ENCODE measurements around the gene C1R.

C1R gene

GRCh38 chr12:7073946-7074345, 18.3 kb downstream of the C1R start:
- Histone ChIP-seq H3K9ac (ENCODE audit: low read length in 5 of 5) (no peak overlapping the region), H3K4me1 (ENCODE audit: control insufficient read depth in 5 of 5, insufficient read depth in 5 of 5, low read length in 5 of 5) (peaks cover 0 to 6% (median 0%) of the 10 kb centered on the region in 5 donors), H3K27ac (ENCODE audit: low read depth, low read length) (no peak overlapping the region), H3K4me3 (ENCODE audit: low read depth in 1 of 5, low read length in 5 of 5) (no peak overlapping the region), H3K9me3 (ENCODE audit: control insufficient read depth in 5 of 5, low read length in 5 of 5) (no peaks in the 10 kb centered on the region), H3K36me3 (ENCODE audit: control insufficient read depth in 5 of 5, insufficient read depth in 5 of 5, low read length in 5 of 5) (peaks cover 5 to 19% (median 16%) of the 10 kb centered on the region in 5 donors), H3K27me3 (ENCODE audit: control insufficient read depth in 5 of 5, insufficient read depth in 4 of 5, low read length in 5 of 5) (no peaks in the 10 kb centered on the region)

- Histone ChIP-seq H3K9me3 (ENCODE audit: control insufficient read depth in 5 of 5, low read length in 5 of 5) (no peaks in the 10 kb centered on the region), H3K4me3 (ENCODE audit: low read depth in 1 of 5, low read length in 5 of 5) (no peak overlapping the region), H3K9ac (ENCODE audit: low read length in 5 of 5) (no peak overlapping the region), H3K27me3 (ENCODE audit: control insufficient read depth in 5 of 5, insufficient read depth in 4 of 5, low read length in 5 of 5) (no peaks in the 10 kb centered on the region), H3K4me1 (ENCODE audit: control insufficient read depth in 5 of 5, insufficient read depth in 5 of 5, low read length in 5 of 5) (peaks cover 0 to 6% (median 0%) of the 10 kb centered on the region in 5 donors), H3K27ac (ENCODE audit: low read depth, low read length) (no peak overlapping the region), H3K36me3 (ENCODE audit: control insufficient read depth in 5 of 5, insufficient read depth in 5 of 5, low read length in 5 of 5) (peaks cover 5 to 28% (median 24%) of the 10 kb centered on the region in 5 donors)
Measured at GRCh38 chr12:7072554-7072953, 19.7 kb downstream of the C1R start.

GRCh38 chr12:7072035-7072434, 20.2 kb downstream of the C1R start:
- H3K36me3 ChIP-seq (ENCODE audit: control insufficient read depth in 5 of 5, insufficient read depth in 5 of 5, low read length in 5 of 5) = peaks cover 5 to 33% (median 26%) of the 10 kb centered on the region in 5 donors
- H3K9ac ChIP-seq (ENCODE audit: low read length in 5 of 5) = no peak overlapping the region
- H3K9me3 ChIP-seq (ENCODE audit: control insufficient read depth in 5 of 5, low read length in 5 of 5) = no peaks in the 10 kb centered on the region
- H3K4me3 ChIP-seq (ENCODE audit: low read depth in 1 of 5, low read length in 5 of 5) = no peak overlapping the region
- no peaks in the 10 kb centered on the region for H3K27me3 ChIP-seq (ENCODE audit: control insufficient read depth in 5 of 5, insufficient read depth in 4 of 5, low read length in 5 of 5)
- H3K27ac ChIP-seq (ENCODE audit: low read depth, low read length) = no peak overlapping the region
- peaks cover 0 to 6% (median 0%) of the 10 kb centered on the region in 5 donors for H3K4me1 ChIP-seq (ENCODE audit: control insufficient read depth in 5 of 5, insufficient read depth in 5 of 5, low read length in 5 of 5)

DNA sequence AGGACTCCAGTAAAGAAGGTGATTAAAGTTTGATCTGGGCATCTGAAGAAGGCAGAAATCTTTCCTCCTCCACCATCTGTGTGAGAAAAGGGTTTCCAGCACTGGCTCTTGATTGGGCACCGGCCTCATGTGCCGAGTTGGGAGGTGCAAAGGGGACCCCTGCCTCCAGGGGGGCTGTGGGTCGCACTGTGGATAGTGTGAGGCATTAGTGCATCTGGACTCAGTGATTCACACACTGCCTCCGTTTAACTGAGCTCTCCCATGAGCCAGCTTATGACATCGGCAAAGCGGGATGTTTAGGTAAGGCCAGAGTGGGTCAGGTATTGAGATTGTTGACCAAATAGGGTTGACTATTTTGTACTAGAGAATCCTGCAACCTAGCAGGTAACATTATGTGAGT, 22.9 kb downstream of the C1R start:
- Histone ChIP-seq H3K36me3 (ENCODE audit: control insufficient read depth in 5 of 5, insufficient read depth in 5 of 5, low read length in 5 of 5) (peaks cover 16 to 44% (median 36%) of the 10 kb centered on the region in 5 donors), H3K4me3 (ENCODE audit: low read depth in 1 of 5, low read length in 5 of 5) (no peak overlapping the region), H3K27ac (ENCODE audit: low read depth, low read length) (no peak overlapping the region), H3K9me3 (ENCODE audit: control insufficient read depth in 5 of 5, low read length in 5 of 5) (no peaks in the 10 kb centered on the region), H3K4me1 (ENCODE audit: control insufficient read depth in 5 of 5, insufficient read depth in 5 of 5, low read length in 5 of 5) (peaks cover 0 to 6% (median 3%) of the 10 kb centered on the region in 5 donors), H3K9ac (ENCODE audit: low read length in 5 of 5) (no peak overlapping the region), H3K27me3 (ENCODE audit: control insufficient read depth in 5 of 5, insufficient read depth in 4 of 5, low read length in 5 of 5) (no peaks in the 10 kb centered on the region)

- Histone ChIP-seq H3K36me3 (ENCODE audit: control insufficient read depth in 5 of 5, insufficient read depth in 5 of 5, low read length in 5 of 5) (peaks cover 16 to 44% (median 36%) of the 10 kb centered on the region in 5 donors), H3K9me3 (ENCODE audit: control insufficient read depth in 5 of 5, low read length in 5 of 5) (no peaks in the 10 kb centered on the region), H3K4me1 (ENCODE audit: control insufficient read depth in 5 of 5, insufficient read depth in 5 of 5, low read length in 5 of 5) (peaks cover 0 to 8% (median 4%) of the 10 kb centered on the region in 5 donors), H3K4me3 (ENCODE audit: low read depth in 1 of 5, low read length in 5 of 5) (no peak overlapping the region), H3K9ac (ENCODE audit: low read length in 5 of 5) (no peak overlapping the region), H3K27ac (ENCODE audit: low read depth, low read length) (no peak overlapping the region), H3K27me3 (ENCODE audit: control insufficient read depth in 5 of 5, insufficient read depth in 4 of 5, low read length in 5 of 5) (no peaks in the 10 kb centered on the region)
Measured at GRCh38 chr12:7068994-7069346, 23.3 kb downstream of the C1R start.

- Histone ChIP-seq H3K27ac (ENCODE audit: low read depth, low read length) (no peak overlapping the region), H3K27me3 (ENCODE audit: control insufficient read depth in 5 of 5, insufficient read depth in 4 of 5, low read length in 5 of 5) (no peaks in the 10 kb centered on the region), H3K4me1 (ENCODE audit: control insufficient read depth in 5 of 5, insufficient read depth in 5 of 5, low read length in 5 of 5) (peaks cover 0 to 10% (median 2%) of the 10 kb centered on the region in 5 donors), H3K36me3 (ENCODE audit: control insufficient read depth in 5 of 5, insufficient read depth in 5 of 5, low read length in 5 of 5) (peaks cover 16 to 44% (median 36%) of the 10 kb centered on the region in 5 donors), H3K9ac (ENCODE audit: low read length in 5 of 5) (no peak overlapping the region), H3K4me3 (ENCODE audit: low read depth in 1 of 5, low read length in 5 of 5) (no peak overlapping the region), H3K9me3 (ENCODE audit: control insufficient read depth in 5 of 5, low read length in 5 of 5) (no peaks in the 10 kb centered on the region)
Measured at GRCh38 chr12:7068240-7068993, 23.8 kb downstream of the C1R start.

DNA sequence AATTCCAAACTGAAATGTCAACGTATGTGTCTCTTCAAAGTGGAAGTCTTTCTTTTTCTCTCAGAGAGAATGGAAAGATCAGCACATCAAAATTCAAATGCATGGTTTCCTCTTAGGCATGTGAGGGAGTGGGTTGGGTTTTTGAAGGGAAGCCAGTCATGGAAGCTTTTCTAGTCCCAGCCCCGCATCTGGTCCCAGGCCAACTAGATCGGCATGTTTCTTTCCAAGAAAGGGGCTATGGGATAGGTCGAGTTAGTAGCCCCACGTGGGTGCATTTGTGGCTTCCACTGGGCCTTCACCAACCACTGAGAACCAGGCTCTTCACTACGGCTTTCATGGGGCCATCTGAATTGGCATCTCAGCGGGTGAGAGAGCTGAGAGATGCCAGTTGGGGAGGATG, 25.1 kb downstream of the C1R start:
- H3K4me3 ChIP-seq (ENCODE audit: low read depth in 1 of 5, low read length in 5 of 5) = no peak overlapping the region
- peaks cover 0 to 10% (median 4%) of the 10 kb centered on the region in 5 donors for H3K4me1 ChIP-seq (ENCODE audit: control insufficient read depth in 5 of 5, insufficient read depth in 5 of 5, low read length in 5 of 5)
- H3K27me3 ChIP-seq (ENCODE audit: control insufficient read depth in 5 of 5, insufficient read depth in 4 of 5, low read length in 5 of 5) = no peaks in the 10 kb centered on the region
- peaks cover 22 to 44% (median 36%) of the 10 kb centered on the region in 5 donors for H3K36me3 ChIP-seq (ENCODE audit: control insufficient read depth in 5 of 5, insufficient read depth in 5 of 5, low read length in 5 of 5)
- no peak overlapping the region for H3K9ac ChIP-seq (ENCODE audit: low read length in 5 of 5)
- H3K9me3 ChIP-seq (ENCODE audit: control insufficient read depth in 5 of 5, low read length in 5 of 5) = no peaks in the 10 kb centered on the region
- no peak overlapping the region for H3K27ac ChIP-seq (ENCODE audit: low read depth, low read length)

DNA sequence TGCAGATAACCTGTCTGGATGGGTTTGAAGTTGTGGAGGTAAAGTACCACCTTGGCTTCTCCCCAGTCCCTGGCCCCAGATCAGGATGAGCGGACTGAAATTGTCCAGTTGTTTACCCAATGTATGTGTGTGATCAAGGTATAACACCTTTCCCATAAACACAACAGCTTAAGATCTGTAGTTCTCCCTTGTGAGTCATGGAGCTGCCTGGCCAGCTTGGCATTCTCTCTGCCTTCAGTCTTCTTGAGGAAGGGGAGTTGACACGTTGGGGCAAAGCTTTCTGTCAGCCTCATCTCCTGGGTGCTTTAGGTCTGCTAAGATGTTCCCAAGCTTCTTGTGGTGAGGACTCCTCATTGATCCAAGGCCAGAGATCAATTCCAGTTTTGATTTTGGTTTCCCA, 25.6 kb downstream of the C1R start:
- Histone ChIP-seq H3K9ac (ENCODE audit: low read length in 5 of 5) (no peak overlapping the region), H3K4me1 (ENCODE audit: control insufficient read depth in 5 of 5, insufficient read depth in 5 of 5, low read length in 5 of 5) (peaks cover 0 to 13% (median 7%) of the 10 kb centered on the region in 5 donors), H3K9me3 (ENCODE audit: control insufficient read depth in 5 of 5, low read length in 5 of 5) (no peaks in the 10 kb centered on the region), H3K27me3 (ENCODE audit: control insufficient read depth in 5 of 5, insufficient read depth in 4 of 5, low read length in 5 of 5) (no peaks in the 10 kb centered on the region), H3K36me3 (ENCODE audit: control insufficient read depth in 5 of 5, insufficient read depth in 5 of 5, low read length in 5 of 5) (peaks cover 22 to 44% (median 36%) of the 10 kb centered on the region in 5 donors), H3K27ac (ENCODE audit: low read depth, low read length) (no peak overlapping the region), H3K4me3 (ENCODE audit: low read depth in 1 of 5, low read length in 5 of 5) (no peak overlapping the region)

DNA sequence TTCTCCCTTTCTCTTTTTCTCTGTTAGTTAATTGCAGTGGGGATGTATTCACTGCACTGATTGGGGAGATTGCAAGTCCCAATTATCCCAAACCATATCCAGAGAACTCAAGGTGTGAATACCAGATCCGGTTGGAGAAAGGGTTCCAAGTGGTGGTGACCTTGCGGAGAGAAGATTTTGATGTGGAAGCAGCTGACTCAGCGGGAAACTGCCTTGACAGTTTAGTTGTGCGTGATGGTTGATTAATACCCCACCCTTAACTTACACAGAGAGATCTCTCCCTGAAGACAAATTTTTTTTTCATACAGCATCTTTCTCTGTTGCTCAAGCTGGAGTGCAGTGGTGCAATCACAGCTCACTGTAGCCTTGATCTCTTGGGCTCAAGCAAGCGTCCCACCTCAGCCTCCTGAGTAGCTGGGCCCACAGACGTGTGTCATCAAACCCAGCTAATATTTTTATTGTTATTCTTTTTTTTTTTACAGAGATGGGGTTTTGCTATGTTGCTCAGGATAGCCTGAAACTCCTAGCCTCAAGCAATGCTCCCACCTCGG, 27.1 kb downstream of the C1R start:
- Histone ChIP-seq H3K27ac (ENCODE audit: low read depth, low read length) (no peak overlapping the region), H3K4me1 (ENCODE audit: control insufficient read depth in 5 of 5, insufficient read depth in 5 of 5, low read length in 5 of 5) (peaks cover 6 to 26% (median 16%) of the 10 kb centered on the region in 5 donors), H3K9me3 (ENCODE audit: control insufficient read depth in 5 of 5, low read length in 5 of 5) (no peaks in the 10 kb centered on the region), H3K27me3 (ENCODE audit: control insufficient read depth in 5 of 5, insufficient read depth in 4 of 5, low read length in 5 of 5) (no peaks in the 10 kb centered on the region), H3K4me3 (ENCODE audit: low read depth in 1 of 5, low read length in 5 of 5) (no peak overlapping the region), H3K36me3 (ENCODE audit: control insufficient read depth in 5 of 5, insufficient read depth in 5 of 5, low read length in 5 of 5) (peaks cover 18 to 37% (median 30%) of the 10 kb centered on the region in 5 donors), H3K9ac (ENCODE audit: low read length in 5 of 5) (no peak overlapping the region)

- H3K27me3 ChIP-seq (ENCODE audit: control insufficient read depth in 5 of 5, insufficient read depth in 4 of 5, low read length in 5 of 5) = no peaks in the 10 kb centered on the region
- H3K9me3 ChIP-seq (ENCODE audit: control insufficient read depth in 5 of 5, low read length in 5 of 5) = no peaks in the 10 kb centered on the region
- no peak overlapping the region for H3K9ac ChIP-seq (ENCODE audit: low read length in 5 of 5)
- peaks cover 14 to 31% (median 24%) of the 10 kb centered on the region in 5 donors for H3K36me3 ChIP-seq (ENCODE audit: control insufficient read depth in 5 of 5, insufficient read depth in 5 of 5, low read length in 5 of 5)
- peaks cover 7 to 31% (median 21%) of the 10 kb centered on the region in 5 donors for H3K4me1 ChIP-seq (ENCODE audit: control insufficient read depth in 5 of 5, insufficient read depth in 5 of 5, low read length in 5 of 5)
- no peak overlapping the region for H3K27ac ChIP-seq (ENCODE audit: low read depth, low read length)
- H3K4me3 ChIP-seq (ENCODE audit: low read depth in 1 of 5, low read length in 5 of 5) = no peak overlapping the region
Measured at GRCh38 chr12:7064516-7064915, 27.7 kb downstream of the C1R start.

Data from subcutaneous abdominal adipose tissue (tissue), 5 donors.